ENCODE measurements around the gene NUP93.

The NUP93 gene

GRCh38 chr16:56823081-56823733 is 93.3 kb downstream of the NUP93 start:
- no peak for DNase-seq

DNA sequence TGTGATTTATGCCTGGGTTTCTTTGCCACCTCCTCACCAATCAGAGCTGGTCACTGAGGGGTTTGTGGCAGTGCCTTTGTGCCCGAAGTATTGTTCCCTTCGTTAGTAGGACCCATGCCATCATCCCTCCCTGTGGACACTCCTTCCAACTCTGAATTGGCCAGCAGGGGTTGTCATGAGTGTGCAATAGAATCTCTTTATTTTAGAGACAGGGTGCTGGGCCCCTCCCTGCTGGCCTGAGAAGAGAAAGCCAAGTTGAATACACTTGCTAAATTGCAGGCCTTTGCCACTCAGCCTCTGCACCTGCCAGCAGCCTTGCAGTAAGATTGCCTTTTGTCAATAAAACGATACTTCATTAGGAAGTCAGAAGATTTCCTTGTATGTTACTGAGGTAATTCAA is 94.4 kb downstream of the NUP93 start:
- DNase-seq: no peak

GRCh38 chr16:56824804-56825203 is 94.9 kb downstream of the NUP93 start:
- no peak for DNase-seq

DNA sequence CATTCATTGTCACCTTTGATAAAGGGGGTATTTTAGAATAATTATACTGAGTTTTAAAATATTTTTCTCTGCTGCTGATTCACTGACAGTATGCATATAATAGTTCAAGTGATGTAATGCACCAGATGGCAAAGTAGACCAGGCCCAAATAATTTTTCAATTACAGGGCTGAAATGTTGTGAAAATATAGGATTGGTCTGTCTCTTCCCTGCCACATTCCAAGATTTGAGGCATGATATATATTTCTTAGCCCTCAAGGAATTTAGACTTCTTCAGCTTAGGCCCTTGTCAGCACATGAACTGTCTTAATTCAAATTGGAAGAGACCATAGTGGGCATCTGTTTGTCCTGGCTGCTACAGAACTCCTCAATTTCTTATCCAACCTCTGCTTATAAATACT is 95.9 kb downstream of the NUP93 start:
- DNase-seq: no peak

GRCh38 chr16:56828647-56829046 is 98.7 kb downstream of the NUP93 start:
- DNase-seq: no peak

DNA sequence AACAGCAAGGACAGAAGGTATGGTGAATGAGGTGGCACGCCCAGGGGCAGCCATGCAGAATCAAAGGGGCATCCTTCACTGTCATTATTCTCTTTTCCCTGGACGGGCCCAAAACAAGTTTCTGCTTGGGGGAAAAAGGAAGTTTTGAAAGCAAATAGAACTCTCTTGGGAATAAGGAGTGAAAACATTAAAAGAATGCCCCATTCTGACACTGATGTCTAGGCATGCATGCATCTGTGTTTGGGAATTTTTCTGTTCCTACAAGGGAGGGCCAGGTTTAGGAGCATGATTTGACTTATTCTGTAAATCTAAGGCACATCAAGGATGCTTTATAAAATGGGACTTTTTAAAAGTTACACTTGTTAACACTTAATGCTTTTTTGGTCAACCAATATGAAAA is 100.7 kb downstream of the NUP93 start:
- DNase-seq: no peak

DNA sequence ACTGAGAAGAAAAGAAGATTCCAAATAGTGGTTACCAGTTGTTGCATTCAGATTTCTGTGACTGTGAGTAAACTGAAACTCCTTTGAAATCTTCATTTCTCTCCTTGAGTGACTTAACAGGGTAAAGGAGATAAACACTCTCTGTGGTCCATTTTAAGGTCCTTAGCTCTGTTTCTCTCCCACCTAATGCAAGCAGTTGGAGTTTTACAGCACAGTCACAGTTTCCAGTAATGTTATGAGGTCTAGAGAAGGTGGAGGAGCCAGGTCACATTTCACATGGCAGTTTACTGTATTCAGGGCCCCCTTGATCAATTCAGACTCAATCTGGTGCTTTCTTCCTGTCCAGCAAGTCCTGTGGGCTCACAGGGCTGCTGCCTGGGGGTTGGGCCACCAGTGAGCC is 102.8 kb downstream of the NUP93 start:
- no peak for DNase-seq

DNA sequence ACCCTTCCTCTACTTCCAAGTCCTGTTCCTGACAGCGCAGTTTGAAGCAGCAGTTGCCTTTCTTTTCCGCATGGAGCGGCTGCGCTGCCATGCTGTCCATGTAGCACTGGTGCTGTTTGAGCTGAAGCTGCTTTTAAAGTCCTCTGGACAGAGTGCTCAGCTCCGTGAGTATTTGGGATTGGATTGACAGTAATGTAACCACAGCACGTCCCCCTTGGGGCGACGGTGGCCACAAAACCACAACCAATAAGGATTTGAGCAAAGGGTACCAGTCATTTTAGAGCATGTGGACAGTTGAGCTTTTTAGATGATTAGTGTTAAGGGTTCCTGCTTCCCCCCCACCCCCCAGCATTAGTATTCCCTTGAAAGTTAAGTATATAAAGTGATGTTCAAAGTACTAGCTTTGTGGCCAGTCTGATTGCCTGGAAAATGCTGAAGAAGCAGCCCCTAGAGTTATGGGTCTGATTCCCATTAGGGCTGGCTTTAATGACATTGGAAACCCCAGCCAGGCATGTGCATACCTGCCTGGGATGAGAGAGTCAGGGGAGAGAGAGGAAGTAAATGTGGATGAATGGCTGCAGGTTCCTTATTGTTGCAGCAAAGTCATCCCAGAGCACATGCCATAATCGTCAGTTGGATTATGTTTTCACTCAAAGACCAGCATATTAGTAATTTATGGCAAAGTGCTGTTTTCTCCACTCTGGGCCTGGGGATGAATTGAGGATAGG is 103.5 kb downstream of the NUP93 start:
- no peak for DNase-seq

DNA sequence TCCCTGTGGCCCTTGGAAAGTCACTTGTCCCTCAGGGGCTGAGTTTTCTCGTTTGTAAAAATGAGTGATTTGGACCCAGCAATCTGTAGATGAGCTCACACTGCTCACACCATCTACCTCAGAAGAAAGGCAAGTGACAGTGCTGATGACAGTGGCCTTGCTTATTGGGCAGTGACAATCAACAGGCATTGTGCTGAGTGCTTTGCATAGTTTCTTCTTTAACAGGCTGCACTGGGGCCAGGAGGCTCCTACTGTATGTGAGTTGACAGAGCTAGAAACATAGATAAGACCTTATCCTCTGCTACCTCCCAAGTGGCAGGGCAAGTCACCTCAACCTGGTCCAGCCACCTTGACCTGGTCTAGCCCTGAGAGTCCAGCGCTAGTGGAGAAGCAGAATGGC is 105.4 kb downstream of the NUP93 start:
- DNase-seq: no peak

DNA sequence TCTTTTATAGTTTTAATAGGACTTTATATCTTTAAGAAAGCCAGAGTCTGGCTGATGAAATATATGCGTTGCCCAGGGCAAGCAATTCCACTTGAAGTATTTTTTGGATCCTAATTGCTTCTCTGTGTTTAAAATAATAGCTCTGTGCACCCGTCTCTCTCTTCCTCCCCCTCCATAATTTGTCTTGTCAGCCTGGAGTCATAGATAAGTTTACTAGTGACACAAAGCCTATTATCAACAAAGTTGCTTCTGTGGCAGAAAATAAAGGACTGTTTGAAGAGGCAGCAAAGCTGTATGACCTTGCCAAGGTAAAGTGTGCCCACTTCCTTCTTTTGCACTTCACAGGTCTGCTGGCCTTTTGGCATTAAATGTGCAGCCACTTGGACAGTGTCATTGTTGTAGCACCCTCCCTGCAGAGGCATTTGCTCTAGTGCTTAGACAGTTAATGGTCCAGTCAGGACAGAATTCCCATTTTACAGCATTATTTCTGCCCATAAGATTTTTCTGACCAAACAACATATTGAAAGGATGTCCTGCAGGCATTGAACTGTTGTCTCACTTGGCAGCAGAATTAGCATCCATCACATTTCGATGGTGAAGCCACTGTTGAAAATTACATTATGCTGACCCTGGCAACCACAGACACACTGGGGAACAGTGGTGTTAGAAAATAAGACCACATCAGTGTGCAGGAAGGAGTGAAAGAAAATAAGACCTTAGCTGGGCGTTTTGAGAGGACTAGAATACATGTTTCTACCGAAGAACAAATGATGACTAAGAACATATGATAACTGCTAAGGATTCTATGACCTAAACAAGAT is 106.7 kb downstream of the NUP93 start:
- no peak for DNase-seq

DNA sequence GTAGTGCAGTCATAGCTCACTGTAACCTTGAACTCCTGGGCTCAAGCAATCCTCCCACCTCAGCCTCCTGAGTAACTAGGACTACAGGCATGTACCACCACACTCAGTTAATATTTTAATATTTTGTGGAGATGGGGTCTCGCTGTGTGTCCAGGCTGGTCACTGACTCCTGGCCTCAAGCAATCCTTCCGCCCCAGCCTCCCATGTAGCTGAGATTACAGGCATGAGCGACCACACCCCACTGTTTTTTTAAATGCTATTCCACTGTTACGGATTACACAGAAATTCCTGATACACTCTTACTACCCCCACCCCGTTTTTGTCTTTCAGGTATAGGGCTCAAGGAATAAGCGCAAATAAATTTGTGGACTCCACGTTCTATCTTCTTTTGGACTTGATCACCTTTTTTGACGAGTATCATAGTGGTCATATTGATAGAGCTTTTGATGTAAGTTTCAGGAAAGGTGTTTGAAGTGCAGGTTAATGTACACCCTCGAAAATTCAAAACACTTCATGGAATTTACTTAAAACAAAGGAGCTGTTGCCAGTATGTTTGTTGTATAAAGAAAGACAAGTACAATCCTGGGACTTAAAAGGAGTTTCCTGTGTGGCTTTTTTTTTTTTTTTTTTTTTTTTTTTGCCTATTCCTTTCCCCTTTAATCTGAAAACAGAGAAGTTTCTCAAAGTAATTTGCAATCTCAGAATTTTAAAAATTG is 108.9 kb downstream of the NUP93 start:
- DNase-seq: no peak

DNA sequence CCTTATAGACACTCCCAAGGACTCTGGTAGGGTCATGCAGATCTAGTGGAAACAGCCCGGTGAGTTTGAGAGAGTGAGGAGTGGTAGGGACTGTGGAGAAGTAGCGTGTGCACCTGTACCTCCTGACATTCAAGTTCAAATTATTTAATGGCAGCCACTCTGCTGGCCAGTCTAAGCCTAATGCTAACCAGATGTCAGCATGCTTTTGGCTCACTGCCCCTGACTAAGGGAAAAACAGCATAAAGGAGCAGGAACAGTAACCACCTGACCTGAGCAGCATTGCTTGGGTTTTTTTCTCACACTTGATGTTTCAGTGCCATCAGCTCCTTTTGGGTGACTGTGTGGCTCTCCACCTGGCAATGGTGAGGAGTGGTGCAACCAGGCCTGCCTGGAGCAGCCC is 111.3 kb downstream of the NUP93 start:
- no peak for DNase-seq

DNA sequence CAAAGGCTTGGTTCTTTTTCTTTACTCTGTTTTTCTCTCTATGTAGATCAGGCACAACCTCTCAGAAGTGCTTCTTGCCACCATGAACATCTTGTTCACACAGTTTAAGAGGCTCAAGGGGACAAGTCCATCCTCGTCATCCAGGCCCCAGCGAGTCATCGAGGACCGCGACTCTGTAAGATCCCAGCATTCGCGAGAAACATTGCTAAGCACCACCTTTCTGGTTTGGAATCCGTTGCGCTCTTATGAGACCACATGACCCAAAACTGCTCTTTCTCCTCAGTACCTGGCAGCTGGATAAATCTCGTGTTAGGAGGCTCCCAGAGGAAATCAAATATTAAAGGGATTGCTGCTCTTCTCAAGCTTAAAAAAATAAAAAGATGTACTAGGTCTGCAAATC is 111.7 kb downstream of the NUP93 start:
- no peak for DNase-seq

GRCh38 chr16:56842133-56842532 is 112.2 kb downstream of the NUP93 start:
- DNase-seq: no peak

- no peak for DNase-seq
Measured at GRCh38 chr16:56844056-56844455, 114.1 kb downstream of the NUP93 start.

GRCh38 chr16:56847173-56847910 is 117.4 kb downstream of the NUP93 start:
- DNase-seq: no peak

GRCh38 chr16:56848029-56848936 is 118.4 kb downstream of the NUP93 start:
- DNase-seq: no peak

- DNase-seq: no peak
Measured at GRCh38 chr16:56848955-56849689, 119.2 kb downstream of the NUP93 start.

DNA sequence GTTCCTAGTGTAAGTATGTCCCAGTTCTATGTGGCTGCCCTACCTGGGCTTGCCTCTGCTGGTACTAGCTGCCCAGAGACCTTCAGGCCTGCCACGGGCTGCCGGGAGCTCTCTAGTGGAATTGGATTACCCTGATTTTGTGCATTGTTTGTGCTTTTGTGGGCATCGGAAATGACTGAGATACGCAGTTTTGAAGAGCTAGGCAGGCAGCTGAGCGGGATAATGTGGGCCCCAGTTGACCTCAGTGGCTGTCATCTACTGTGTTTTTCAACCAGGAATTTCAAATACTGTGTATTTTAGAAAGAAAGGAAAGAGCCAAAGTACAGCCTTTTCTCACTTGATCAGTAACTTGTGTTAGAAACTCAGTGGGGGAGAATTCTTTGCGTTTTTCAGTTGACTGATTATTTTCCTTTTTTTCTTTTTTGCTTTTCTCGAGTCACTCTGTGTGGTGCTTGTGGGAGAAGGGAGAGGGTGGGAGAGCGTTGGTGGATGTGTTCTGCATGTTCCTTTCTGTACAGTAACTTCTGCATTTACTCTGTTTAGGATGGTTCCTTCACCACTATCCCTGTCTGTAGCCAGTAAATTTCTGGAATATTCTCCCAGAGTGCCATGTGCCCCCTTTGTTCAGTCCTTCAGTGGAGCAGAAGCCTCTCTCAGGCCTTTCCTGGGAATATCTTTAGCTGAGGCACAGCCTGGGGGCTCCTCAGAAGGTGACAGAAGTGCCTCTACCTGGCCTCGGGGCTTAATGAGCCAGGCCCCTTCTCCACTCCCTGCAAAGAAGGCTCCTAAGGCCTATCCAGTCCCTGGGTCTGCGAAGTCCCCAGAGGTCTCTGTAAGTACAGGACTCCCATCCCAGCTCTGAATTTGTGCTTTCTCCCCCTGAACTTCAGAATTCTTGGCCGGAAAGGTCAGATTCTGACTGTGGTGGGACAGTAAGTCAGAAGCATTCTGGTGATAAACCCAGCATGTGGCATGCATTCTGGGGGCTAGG is 120.1 kb downstream of the NUP93 start:
- no peak for DNase-seq

Measured in activated naive CD4-positive, alpha-beta T cell treated with Interleukin-2 at 50 U/mL for 16 hours (primary cell).